ENCODE data around the gene NRXN3. TPM values are rescaled to one million over a fixed set of nuclear protein-coding genes. Genes with fewer than 3 reads are reported as not detected.

NRXN3 gene
- total RNA-seq, 1 donor from 2014 or later: 18.0 TPM

GRCh38 chr14:79413734-79414428, 1243.7 kb downstream of the NRXN3 start:
- Histone ChIP-seq H3K4me1 (ENCODE audit: insufficient read depth, low read length) (no peaks in the 10 kb centered on the region), H3K27ac (ENCODE audit: low read depth, low read length) (no peak overlapping the region), H3K79me2 (ENCODE audit: insufficient read depth, low read length) (no peaks in the 10 kb centered on the region), H3K27me3 (ENCODE audit: insufficient read depth, low read length) (no peaks in the 10 kb centered on the region), H3K9me3 (ENCODE audit: insufficient read depth, low read depth, low read length) (no peaks in the 10 kb centered on the region), H2AFZ (ENCODE audit: low read depth, low read length) (no peak overlapping the region), H3K4me2 (ENCODE audit: low read length) (no peak overlapping the region), H4K20me1 (ENCODE audit: insufficient read depth, low read length) (no peaks in the 10 kb centered on the region), H3K36me3 (ENCODE audit: insufficient read depth, low read length) (no peaks in the 10 kb centered on the region), H3K9ac (ENCODE audit: low read length) (no peak overlapping the region), H3K4me3 (ENCODE audit: insufficient read depth, low read depth, low read length) (no peak overlapping the region)
- no peak for TF ChIP-seq CTCF (IDR thresholded peaks at IDR 0.05; ENCODE audit: insufficient read depth, low read depth, low read length)
- no peak for TF ChIP-seq EZH2 (IDR thresholded peaks at IDR 0.05; ENCODE audit: insufficient read depth, low read length)
- DNase-seq (ENCODE audit: low read depth) (no peak), FAIRE-seq (peak; percentile 9)
- H3K4me3 Mint-ChIP-seq (ENCODE audit: unreplicated experiment): no peak overlapping the region
- no peaks in the 10 kb centered on the region for H3K27me3 Mint-ChIP-seq (ENCODE audit: low read depth, unreplicated experiment)
- H3K9me3 Mint-ChIP-seq (ENCODE audit: unreplicated experiment): peaks cover 2% of the 10 kb centered on the region
- no peak overlapping the region for H3K27ac Mint-ChIP-seq (ENCODE audit: unreplicated experiment)
- peaks cover 3% of the 10 kb centered on the region for H3K4me1 Mint-ChIP-seq (ENCODE audit: low read depth, unreplicated experiment)
- no peaks in the 10 kb centered on the region for H3K36me3 Mint-ChIP-seq (ENCODE audit: low read depth, unreplicated experiment)

- Histone ChIP-seq H2AFZ (ENCODE audit: low read depth, low read length) (no peak overlapping the region), H3K9ac (ENCODE audit: low read length) (no peak overlapping the region), H3K9me3 (ENCODE audit: insufficient read depth, low read depth, low read length) (no peaks in the 10 kb centered on the region), H3K4me3 (ENCODE audit: insufficient read depth, low read depth, low read length) (no peak overlapping the region), H3K27ac (ENCODE audit: low read depth, low read length) (no peak overlapping the region), H3K36me3 (ENCODE audit: insufficient read depth, low read length) (no peaks in the 10 kb centered on the region), H3K79me2 (ENCODE audit: insufficient read depth, low read length) (no peaks in the 10 kb centered on the region), H3K4me1 (ENCODE audit: insufficient read depth, low read length) (no peaks in the 10 kb centered on the region), H4K20me1 (ENCODE audit: insufficient read depth, low read length) (no peaks in the 10 kb centered on the region), H3K4me2 (ENCODE audit: low read length) (no peak overlapping the region), H3K27me3 (ENCODE audit: insufficient read depth, low read length) (no peaks in the 10 kb centered on the region)
- no peaks in the 10 kb centered on the region for H3K36me3 Mint-ChIP-seq (ENCODE audit: low read depth, unreplicated experiment)
- no peaks in the 10 kb centered on the region for H3K27me3 Mint-ChIP-seq (ENCODE audit: low read depth, unreplicated experiment)
- no peak overlapping the region for H3K4me3 Mint-ChIP-seq (ENCODE audit: unreplicated experiment)
- TF ChIP-seq EZH2 (IDR thresholded peaks at IDR 0.05; ENCODE audit: insufficient read depth, low read length) (no peak), CTCF (IDR thresholded peaks at IDR 0.05; ENCODE audit: insufficient read depth, low read depth, low read length) (no peak)
- DNase-seq (ENCODE audit: low read depth): peak; percentile 66
- H3K9me3 Mint-ChIP-seq (ENCODE audit: unreplicated experiment): peaks cover 2% of the 10 kb centered on the region
- no peak overlapping the region for H3K27ac Mint-ChIP-seq (ENCODE audit: unreplicated experiment)
- no peak for FAIRE-seq
- peaks cover 3% of the 10 kb centered on the region for H3K4me1 Mint-ChIP-seq (ENCODE audit: low read depth, unreplicated experiment)
Observed at GRCh38 chr14:79415726-79416125, 1245.6 kb downstream of the NRXN3 start.

GRCh38 chr14:79417961-79418360, 1247.8 kb downstream of the NRXN3 start:
- no peaks in the 10 kb centered on the region for H3K27me3 ChIP-seq (ENCODE audit: insufficient read depth, low read length)
- H3K27ac Mint-ChIP-seq (ENCODE audit: unreplicated experiment): no peak overlapping the region
- DNase-seq (ENCODE audit: low read depth): peak; percentile 33

More at GRCh38 chr14:79417961-79418360, 1247.8 kb downstream of the NRXN3 start:
- H3K36me3 Mint-ChIP-seq (ENCODE audit: low read depth, unreplicated experiment): no peaks in the 10 kb centered on the region
- peaks cover 2% of the 10 kb centered on the region for H3K9me3 Mint-ChIP-seq (ENCODE audit: unreplicated experiment)
- Histone ChIP-seq H3K9ac (ENCODE audit: low read length) (no peak overlapping the region), H3K36me3 (ENCODE audit: insufficient read depth, low read length) (no peaks in the 10 kb centered on the region), H4K20me1 (ENCODE audit: insufficient read depth, low read length) (no peaks in the 10 kb centered on the region), H3K4me2 (ENCODE audit: low read length) (no peak overlapping the region), H3K4me3 (ENCODE audit: insufficient read depth, low read depth, low read length) (no peak overlapping the region), H3K4me1 (ENCODE audit: insufficient read depth, low read length) (no peaks in the 10 kb centered on the region), H2AFZ (ENCODE audit: low read depth, low read length) (no peak overlapping the region), H3K9me3 (ENCODE audit: insufficient read depth, low read depth, low read length) (no peaks in the 10 kb centered on the region), H3K79me2 (ENCODE audit: insufficient read depth, low read length) (no peaks in the 10 kb centered on the region), H3K27ac (ENCODE audit: low read depth, low read length) (no peak overlapping the region)
- no peak overlapping the region for H3K4me3 Mint-ChIP-seq (ENCODE audit: unreplicated experiment)
- no peak for FAIRE-seq
- H3K4me1 Mint-ChIP-seq (ENCODE audit: low read depth, unreplicated experiment): peaks cover 3% of the 10 kb centered on the region
- no peaks in the 10 kb centered on the region for H3K27me3 Mint-ChIP-seq (ENCODE audit: low read depth, unreplicated experiment)
- TF ChIP-seq EZH2 (IDR thresholded peaks at IDR 0.05; ENCODE audit: insufficient read depth, low read length): no peak
- no peak for TF ChIP-seq CTCF (IDR thresholded peaks at IDR 0.05; ENCODE audit: insufficient read depth, low read depth, low read length)

All from astrocyte (in vitro differentiated cells and primary cell).